Tibial nerve (tissue), 4 donors: ENCODE data around the gene CENPO.

Experiments
- CTCF ChIP-seq, 5 experiments: fragments of 200-600 bp in 3 of 5; fragments of 450-650 bp in 2 of 5; sonication (generic) in 3 of 5; IDR thresholded peaks; one replicate each; pipeline ENCODE4 v1.5.1; 2016 to 2019; ENCODE audit warnings: antibody characterized with exemption in 5 of 5, mild to moderate bottlenecking in 3 of 5, moderate library complexity in 2 of 5
- EP300 ChIP-seq, 2 donors: sonication (generic); formaldehyde crosslinking; IDR thresholded peaks; one replicate each; pipeline ENCODE4 v1.6.1; 2017; ENCODE audit warnings: antibody characterized with exemption in 2 of 2, mild to moderate bottlenecking in 1 of 2
- POLR2A ChIP-seq, 2 donors: fragments of 450-650 bp; IDR thresholded peaks; one replicate each; pipeline ENCODE4 v1.6.1; 2017; ENCODE audit warnings: antibody characterized with exemption in 2 of 2, mild to moderate bottlenecking in 2 of 2, moderate library complexity in 2 of 2

GRCh38 chr2:24771061-24771460, 22.2 kb upstream of the CENPO start:
- no peak for TF ChIP-seq CTCF (IDR thresholded peaks at IDR 0.05)
- no peak for TF ChIP-seq POLR2A (IDR thresholded peaks at IDR 0.05)
- no peak for TF ChIP-seq EP300 (IDR thresholded peaks at IDR 0.05)
